ENCODE results near the gene ADCY4.

DNA sequence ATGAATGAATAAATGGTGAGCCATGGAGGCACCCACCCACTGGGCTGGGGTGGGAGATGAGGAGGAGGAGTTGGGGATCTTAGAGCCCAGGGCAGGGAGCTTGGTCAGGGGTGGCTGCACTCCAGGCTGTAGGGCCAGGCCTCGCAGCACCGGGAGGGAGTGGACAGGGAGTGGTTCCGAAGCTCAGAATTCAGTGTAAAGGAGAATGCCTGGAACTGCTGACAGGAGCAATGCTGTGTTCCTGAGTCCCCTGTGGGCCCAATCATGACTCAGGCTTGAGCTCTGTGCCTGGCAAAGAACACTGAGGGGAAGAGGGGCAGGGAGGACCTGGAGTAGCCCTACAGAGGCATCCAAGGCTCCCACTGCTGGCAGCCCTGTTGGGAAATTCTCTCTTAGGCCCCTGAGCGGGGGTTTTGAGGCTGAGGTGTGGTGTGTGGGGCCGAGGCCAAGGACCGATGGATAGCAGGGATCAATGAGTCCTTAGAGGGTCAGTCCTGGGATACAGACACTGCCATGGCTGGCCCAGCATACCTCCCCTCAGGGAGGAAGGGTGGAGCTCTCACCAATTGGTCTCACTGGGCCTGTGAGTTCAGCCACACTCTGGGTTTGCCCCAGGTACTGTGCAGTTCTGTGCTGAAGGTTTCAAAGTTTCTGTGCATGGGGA, 53.9 kb downstream of the ADCY4 start:
- TF ChIP-seq, protein P1, sequence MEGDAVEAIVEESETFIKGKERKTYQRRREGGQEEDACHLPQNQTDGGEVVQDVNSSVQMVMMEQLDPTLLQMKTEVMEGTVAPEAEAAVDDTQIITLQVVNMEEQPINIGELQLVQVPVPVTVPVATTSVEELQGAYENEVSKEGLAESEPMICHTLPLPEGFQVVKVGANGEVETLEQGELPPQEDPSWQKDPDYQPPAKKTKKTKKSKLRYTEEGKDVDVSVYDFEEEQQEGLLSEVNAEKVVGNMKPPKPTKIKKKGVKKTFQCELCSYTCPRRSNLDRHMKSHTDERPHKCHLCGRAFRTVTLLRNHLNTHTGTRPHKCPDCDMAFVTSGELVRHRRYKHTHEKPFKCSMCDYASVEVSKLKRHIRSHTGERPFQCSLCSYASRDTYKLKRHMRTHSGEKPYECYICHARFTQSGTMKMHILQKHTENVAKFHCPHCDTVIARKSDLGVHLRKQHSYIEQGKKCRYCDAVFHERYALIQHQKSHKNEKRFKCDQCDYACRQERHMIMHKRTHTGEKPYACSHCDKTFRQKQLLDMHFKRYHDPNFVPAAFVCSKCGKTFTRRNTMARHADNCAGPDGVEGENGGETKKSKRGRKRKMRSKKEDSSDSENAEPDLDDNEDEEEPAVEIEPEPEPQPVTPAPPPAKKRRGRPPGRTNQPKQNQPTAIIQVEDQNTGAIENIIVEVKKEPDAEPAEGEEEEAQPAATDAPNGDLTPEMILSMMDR (IDR thresholded peaks at IDR 0.05; ENCODE audit: insufficient read depth, low read length, poor library complexity, severe bottlenecking): no peak
- TF ChIP-seq EZH2phosphoT487 (conservative IDR thresholded peaks at IDR 0.05; ENCODE audit: low read length): no peak
